Brain pericyte (primary cell): ENCODE data around the gene ATXN1.

ENCODE experiments used
- DNase-seq: peaks from one replicate; pipeline ENCODE4 v3.0.0-alpha.2; 2012; ENCODE audit warnings: low read depth, low spot score

The ATXN1 gene

DNA sequence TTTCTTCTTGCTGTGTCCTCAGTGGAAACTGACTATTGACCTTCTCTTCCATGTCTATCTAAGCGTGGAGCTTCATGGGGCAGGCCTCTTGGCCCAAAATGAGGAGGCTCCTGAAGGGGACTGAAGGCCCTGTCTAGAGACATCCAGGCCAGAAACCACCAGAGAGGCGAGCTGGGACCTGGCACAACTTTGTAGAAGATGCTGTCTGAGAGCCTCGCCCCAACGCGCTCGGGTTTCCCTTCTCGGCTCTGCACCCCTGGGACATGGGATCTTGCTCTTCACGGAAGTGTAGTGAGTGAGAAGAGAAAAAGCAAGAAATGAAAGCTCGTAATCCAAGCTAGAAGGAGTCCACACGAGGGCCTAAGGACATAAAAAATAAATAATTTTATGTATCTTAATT is 426.1 kb downstream of the ATXN1 start:
- DNase-seq = no peak

DNA sequence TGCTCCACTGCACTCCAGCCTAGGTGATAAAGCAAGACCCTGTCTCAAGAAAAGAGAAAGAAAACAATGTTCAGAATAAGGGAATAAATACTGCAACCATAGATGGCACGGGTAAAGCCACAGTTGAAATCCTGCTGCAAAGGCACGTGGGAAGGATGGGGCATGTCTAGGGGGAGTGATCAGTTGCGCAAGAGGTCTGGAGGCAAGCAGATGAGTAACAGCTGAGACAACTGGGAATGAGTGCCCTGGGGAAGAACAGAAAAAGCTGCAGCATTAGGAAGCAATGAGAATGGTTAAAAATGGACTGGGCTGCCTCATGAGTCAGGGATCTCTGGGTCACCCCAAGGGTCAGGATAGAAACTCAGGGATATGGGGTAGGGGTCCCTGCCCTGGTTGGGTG is 426.6 kb downstream of the ATXN1 start:
- peak; percentile 73 for DNase-seq

DNA sequence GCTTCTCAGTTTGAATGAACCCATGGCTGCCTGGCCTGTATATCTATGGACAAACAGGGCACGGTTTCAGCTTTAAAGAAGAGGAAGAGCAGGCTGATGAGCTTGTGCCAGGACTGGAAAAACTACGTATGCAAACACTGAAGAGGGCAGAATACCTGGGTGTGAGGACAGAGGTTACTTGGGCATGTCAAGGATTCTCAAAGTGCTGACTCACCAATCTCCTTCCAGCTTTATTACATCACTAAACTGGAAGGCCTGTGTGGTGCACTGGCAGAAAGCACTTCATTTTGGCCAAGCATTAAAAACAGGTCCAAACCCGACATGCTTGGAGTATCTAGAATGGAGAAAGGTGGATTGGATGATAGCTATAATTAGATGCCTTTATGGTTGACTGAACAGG is 427.7 kb downstream of the ATXN1 start:
- DNase-seq = no peak

DNA sequence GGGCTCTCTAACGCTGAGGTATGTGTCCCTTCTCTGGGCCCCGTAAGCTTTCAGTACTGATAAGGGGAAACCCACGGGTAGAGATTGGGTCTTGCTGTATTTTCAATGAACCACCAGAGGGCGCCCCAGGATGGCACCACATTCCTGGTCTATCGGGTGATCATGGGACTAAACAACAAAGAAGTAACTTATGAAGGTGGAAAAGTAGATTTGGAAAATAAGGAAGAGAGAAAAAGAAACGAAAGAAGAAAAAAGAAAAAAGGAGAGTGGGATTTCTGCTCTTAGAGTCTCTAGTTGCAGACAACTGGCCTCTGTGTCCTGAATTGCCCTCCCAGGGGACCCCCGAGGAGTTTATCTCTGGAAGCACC is 429.1 kb downstream of the ATXN1 start:
- DNase-seq = no peak

DNA sequence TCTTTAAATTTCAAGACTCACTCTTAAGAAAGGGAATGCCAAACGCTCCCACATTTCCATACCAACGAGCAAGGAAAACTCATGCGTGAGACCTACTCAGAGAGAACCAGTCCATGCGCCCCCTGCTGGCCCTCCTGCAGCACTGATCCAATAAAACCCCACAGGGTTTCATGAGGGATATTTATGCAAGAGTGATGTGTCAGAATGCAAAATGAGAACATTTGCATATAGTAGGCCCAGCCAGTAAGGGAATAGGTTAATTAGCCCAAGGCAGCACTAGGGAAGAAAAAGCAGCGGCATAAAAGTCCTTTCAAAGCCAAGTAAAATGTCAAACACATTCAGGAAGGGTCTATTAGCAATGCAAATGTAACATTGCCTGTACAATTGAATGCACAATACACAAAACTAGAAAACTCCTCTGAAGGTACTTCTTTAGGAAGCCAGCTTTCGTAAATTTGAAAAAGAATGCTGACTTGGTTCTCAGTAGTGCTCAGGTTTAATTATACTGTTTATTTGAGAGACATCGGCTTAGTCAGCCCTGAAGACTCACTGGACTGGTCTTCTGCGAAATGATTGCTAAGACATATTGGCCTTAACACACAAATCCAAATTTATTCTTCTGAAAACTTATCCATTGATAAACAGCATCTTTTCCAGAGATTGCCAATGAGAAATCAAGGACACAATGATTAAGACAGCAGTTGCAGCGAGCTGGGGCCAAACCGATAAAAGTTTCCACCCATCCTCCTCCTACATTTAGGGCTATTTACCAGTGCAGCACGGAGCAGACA is 429.7 kb downstream of the ATXN1 start:
- no peak for DNase-seq

DNA sequence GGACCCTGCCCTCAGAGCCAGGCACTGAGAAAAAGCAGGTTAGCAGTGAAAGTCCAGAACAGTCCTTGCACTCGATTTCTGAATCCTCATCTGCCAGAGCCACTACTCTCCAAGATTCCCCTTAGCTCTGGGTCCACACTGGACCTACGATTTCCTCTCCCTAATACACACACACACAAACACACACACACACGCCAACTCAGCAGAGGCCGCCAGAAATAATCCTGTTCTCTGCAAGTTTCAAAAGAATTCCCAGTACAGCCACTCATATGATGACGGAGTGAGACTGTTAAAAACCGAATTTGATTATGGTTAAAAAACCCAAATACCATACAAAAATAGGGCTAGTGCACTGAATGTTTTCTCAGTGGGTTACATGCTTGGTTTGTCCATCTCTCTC is 432.0 kb downstream of the ATXN1 start:
- DNase-seq = no peak

DNA sequence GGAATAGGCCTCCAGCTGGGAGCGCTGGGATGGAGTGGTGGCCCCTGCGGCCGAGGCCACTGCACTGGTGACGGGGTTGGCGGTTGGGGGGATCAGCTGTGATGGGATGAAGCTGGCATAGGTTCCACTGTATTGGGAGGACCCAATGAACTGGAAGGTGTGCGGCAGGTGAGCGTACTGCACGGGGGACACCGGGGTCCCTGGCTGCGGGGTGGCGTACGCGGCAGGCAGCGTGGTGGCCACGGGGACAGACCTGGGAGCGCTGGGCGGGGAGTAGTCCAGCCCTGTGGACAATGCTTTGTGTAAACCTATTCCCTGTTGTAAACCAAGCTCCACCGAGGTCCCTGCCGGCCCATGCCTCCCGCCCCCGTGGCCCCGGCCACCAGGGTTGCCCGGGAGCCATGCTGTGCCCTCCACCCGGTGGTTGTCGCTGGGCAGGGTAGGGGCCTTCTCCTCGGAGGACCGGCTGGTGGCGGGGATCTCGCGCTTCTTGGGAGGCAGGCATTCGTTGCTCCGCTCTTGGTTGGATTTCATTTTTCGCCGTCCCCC is 433.4 kb downstream of the ATXN1 start:
- DNase-seq = no peak

DNA sequence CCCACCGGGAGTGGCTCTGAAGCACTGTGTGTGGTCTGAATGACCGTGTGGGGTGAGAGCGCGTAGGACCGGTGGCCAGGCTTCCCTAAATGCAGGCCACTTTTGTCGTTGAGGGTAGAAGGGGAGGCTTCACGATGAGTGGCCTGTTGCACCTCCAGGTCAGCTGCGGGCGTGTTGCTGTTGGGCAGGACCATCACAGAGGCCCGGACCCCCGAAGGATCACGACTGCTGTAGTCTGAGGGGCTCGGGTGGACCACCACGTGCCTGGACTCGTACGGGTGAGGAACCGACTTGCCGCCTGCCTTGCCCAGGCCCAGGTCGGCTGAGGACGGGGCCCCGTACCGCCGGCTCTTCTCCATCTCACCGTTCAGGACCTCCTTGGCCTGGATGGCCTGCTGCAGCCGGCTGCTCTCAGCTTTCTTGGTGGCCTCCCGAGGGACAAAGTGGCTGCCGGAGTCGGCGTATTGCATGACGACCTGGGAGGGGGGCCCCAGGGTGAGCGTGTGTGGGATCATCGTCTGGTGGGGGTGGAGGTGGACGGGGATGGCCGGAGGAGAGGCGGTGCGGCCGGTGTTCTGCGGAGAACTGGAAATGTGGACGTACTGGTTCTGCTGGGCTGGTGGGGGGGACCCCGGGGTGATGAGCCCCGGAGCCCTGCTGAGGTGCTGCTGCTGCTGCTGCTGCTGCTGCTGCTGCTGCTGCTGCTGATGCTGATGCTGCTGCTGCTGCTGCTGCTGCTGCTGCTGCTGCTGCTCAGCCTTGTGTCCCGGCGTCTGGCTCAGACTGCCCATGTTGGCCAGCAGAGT is 434.1 kb downstream of the ATXN1 start:
- no peak for DNase-seq

DNA sequence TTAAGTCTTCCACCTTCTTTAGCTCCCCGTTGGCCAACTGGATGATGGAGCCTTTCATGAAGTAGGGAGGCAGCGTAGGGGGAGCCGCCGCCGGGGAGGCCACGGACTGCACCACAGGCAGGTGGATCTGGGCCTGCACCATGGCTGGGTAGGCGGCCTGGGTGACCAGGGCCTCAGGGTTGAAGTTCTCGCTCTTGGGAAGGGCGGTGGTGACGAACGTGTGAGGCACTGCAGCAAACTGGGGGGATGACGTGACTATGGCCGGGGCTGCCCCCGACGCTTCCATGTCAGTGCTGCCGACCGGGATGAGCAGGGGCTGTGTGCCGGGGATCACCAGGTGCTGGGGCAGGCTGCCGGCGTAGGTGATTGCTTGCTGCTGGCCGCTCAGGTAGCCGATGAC is 434.7 kb downstream of the ATXN1 start:
- no peak for DNase-seq

DNA sequence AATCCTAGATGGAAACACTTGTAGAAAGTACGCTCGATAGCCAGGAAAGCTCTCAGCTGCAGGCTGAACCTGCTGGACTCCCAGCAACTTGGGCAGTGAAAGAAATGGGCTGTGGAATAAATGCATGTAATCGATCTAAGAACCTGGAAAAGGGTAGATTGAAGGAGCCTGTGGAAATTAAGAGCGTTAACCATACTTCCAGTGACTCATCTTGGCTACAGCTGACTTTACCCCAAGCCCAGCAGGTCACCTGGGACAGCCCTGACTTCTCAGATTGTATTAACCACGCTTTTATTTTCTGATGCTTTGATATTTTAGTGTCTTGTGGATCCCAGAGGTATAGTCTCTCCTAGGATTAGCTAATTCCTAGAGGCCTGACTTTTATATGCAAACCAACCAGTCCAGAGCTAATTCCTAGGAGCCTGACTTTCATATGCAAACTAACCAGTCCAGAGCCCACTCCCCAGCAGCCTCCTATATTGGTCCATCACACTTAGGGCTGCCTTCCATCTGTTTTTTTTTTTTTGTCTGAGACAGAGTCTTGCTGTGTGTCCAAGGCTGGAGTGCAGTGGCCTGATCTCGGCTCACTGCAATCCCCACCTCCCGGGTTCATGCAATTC is 436.5 kb downstream of the ATXN1 start:
- no peak for DNase-seq

DNA sequence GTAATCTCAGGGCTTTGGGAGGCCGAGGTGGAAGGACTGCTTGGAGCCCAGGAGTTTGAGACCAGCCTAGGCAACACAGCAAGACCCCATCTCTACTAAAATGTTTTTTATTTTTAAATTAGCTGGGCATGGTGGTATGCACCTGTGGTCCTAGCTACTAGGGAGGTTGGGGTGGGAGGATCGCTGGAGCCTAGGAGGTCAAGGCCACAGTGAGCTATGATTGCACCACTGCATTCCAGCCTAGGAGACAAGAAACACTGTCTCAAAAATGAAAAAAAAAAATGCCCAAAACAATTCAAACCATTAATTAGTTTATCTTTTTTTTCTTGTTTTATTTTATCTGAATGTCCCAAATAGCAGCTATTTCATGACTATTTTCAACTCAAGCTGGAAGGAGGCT is 437.1 kb downstream of the ATXN1 start:
- DNase-seq = no peak

DNA sequence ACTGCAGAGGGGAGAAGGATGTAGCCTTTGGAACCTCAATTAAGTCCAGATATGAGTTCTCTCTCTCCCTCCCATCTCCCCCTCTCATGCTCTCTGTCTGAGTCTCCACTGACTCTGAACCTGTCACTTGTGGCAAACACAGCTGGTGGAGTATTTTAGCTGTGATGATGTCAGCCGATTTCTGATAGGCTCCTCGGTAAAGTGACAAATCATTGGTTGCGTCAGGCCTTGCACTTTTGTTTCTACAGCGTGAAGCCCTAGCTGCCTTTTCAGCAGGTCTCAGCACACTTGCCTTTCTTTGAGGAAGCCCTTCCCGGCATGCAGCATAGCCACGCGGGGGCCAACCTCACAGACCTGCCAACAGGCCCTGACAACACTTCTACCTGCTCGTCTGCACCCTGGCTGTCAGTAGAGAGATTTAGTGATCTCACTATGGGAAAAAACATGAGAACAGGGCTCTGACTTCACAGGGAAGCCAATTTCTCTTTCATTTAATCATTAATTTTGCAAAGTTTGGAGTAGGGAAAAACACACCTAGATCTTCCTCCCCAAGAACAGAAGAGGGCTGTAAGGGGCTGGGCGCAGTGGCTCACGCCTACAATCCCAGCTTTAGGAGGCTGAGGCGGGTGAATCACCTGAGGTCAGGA is 438.5 kb downstream of the ATXN1 start:
- DNase-seq = no peak

DNA sequence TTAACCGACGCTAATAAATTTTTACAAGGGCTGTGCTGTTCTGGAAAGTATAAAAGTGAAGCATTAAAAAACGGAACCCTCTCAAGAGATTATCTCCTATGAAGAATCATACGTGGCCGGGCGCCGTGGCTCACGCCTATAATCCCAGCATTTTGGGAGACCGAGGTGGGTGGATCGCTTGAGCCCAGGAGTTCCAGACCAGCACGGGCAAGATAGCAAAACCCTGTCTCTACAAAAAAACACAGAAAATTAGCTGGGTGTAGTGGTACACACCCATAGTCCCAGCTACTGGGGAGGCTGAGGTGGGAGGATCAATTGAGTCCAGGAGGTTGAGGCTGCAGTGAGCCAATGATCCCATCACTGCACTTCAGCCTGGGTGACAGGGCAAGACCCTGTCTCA is 439.4 kb downstream of the ATXN1 start:
- DNase-seq = no peak

DNA sequence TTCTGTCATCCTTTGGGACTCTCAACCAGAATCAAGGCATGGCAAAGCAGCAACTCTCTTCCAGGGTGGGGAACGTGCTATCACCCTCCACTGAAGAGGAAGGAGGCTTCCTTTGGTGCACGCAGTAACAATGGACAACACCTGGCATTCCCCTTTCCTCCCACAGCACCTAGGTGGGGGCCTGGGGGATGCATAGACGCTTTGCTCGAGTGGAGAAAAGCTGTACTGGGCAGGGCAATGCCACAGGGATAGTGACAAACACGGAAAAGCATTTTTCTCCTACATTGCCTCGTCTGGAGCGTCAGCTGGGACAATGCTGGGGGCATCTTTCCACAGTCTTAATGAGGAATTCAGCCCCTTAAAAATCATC is 439.9 kb downstream of the ATXN1 start:
- DNase-seq = no peak

DNA sequence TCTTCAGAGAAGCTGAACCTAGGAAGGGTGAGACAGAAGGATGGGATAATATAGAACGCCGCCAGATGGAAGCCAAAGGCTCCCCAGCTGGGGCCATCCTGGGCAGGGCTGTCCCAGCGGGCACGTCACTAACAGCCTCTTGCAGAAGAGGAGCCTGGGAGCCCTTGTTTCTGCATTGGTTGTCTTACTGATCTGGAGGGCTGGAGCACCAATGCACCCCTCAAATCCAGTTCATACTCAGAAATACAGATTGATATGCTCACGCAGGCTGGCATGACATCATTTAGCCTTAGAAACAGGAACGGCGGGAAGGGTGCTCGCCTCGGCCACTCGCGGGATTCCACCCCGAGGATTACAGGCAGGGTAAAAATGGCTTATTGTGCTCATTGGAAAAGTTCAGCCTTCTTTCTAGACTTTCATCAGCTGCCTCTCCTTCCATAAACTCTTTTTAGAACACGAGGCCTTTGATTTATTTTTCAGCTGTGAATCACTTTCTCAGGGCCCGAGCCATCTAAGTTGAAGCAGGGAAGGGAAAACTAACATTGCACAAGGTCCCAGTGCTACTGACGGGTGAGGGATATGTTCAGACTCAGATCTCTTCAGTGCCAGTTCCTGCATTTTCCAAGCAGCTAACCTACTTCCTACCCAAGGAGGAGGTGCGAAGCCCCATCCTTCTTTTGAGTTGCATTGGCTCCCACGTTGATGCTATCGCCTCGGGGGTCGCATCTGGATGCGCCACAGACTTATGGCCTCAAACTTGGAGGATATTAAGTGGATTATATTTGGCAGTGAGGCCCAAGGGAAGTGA is 440.5 kb downstream of the ATXN1 start:
- DNase-seq = no peak

DNA sequence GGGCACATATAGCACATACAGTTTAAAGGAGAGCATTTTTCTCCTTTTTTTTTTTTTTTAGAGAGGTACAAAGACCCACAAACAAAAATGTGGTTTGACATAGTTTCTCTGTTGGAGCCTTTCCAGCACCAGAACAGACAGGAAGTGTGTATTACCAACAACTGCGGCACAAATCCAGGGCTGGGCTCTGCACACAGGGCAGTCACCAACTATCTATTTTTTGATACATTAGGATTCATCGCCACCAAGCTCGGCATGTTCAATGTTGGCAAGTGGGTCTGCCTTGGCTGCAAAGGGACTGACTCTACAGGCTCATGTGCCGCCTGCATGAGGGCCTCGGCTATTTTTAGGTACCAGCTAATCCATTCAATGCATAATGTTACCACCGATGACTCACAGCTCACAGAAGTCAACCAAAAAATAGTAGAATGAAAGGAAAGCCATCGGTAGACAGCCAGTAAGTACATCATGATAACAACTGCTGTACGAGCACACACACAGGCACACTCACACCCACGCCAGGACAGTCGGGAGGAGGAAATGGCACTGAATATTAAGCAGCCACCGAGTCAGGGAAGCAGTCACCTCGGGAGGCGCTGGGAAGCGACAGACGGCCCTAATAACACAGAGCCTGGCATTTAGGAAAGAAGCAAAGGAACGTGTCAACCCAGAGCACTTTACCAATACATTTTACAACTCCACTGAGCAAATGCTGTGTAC is 441.3 kb downstream of the ATXN1 start:
- DNase-seq = peak; percentile 65

DNA sequence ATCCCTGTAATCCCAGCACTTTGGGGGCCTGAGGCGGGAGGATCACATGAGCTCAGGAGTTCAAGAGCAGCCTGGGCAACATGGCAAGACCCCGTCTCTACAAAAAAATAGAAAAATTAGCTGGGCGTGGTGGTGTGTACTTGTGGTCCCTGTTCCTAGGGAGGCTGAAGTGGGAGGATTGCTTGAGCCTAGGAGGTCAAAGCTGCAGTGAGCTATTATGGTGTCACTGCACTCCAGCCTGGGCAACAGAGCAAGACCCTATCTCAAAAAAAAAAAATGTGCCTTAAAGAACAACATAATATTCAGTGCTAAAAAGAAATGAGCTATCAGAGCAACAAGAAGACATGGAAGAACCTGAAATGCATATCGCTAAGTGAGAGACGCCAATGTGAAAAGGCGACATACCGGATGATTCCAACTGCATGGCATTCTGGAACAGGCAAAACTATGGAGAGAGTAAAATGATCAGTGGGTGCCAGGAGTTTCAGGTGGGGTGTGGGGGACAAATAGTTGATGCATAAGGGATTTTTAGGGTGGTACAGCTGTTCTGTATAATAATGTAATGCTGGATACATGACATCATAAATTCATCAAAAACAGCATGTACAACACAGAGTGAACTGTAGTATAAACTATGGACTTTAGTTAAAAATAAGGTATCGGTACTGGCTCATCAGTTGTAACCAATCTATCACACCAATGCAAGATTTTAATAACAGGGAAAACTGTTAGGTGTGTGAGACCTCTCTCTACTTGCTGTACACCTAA is 442.1 kb downstream of the ATXN1 start:
- no peak for DNase-seq

DNA sequence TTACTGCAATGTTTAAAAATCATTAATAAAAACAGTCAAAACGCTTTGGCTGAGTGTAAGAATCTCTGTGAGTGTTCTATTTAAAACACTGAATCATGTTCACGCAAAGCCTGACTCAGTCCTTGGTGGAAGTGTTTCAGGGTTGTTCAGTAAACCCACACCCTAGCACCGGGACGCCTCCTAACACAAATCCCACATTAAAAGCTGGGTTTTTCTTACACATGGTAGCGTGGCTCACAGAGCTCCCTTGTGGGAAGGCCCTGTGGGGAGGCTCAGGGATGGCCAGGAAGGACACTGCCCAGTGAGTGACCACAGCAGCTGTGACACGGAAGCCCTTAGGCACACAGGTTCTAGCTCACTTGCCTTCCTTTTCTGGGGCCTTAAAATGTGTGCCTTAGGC is 442.7 kb downstream of the ATXN1 start:
- DNase-seq = no peak

DNA sequence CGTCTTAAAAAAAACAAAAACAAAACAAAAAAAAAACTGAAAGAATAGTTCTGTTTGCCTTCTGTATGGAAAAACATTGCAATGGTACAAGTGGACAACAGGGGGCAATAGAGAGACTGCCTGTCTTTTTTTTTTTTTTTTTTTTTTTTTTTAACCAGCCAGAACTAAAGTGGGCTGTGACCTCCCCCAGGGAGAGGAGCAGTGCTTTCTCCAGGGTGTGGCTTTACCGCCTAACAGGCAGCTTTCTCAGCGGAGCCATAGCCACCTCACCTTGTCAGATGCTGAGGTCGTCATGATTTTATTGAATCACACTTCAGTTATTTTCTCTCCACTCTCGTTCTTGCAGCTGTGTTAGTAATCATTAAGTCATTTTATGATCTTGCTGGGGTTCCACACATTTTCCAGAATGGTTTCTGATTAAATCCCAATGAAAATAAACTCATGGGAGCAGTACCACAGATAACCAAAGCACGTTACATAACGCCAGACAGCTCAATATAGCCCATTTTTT is 444.5 kb downstream of the ATXN1 start:
- DNase-seq = no peak

DNA sequence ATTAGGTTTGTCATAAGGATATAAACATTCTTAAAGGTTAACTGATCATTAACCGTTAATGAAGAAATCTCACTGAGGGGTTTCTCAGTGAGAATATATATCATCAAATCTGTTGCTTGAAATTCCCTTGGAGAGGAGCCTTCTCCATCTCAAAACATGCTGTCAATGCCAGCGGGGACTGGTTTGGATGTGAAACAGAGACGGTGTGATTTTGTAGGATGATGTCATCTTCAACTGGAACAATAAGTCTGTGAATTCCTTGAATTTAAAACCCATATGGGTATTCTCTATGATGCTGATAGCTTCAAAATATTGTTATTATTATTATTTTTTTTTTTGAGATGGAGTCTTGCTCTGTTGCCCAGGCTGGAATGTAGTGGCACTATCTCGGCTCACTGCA is 447.0 kb downstream of the ATXN1 start:
- DNase-seq = no peak
